NCI-H2029 treated with DMSO at 0.1 percent for 48 hours (cell line): ENCODE data around the gene EHD4.

ENCODE experiments used
- DNase-seq: peaks from one replicate; lab custom pipeline; 2025; lab: John Stamatoyannopoulos, UW

The EHD4 gene

DNA sequence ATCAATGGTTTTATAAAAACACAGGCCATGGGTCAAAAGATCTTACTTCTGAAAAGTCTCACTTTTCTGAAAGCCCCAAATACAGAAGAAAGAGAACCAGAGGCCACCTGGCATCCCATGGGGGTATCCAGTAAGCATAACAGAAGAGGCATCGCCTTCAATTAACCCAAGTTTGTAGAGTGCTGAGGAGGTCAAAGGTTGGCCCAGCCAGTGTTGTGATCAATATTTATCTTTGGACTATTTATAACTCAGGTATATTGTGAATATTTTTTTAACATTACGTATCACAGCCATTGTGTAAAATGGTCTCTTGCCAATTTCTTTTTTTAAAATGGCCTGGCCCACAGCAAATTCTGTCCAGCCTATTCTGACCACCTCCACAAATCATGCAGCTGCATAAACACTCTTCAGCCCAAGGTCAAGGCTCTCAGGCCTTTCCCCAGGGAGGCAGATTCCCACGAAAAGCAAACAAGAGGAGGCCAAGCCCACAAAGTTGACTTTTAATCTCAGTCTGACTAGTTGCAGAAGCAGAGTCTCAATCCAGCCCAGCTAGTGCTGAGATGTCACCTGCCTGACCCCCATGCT is 52.3 kb downstream of the EHD4 start:
- DNase-seq: no peak

DNA sequence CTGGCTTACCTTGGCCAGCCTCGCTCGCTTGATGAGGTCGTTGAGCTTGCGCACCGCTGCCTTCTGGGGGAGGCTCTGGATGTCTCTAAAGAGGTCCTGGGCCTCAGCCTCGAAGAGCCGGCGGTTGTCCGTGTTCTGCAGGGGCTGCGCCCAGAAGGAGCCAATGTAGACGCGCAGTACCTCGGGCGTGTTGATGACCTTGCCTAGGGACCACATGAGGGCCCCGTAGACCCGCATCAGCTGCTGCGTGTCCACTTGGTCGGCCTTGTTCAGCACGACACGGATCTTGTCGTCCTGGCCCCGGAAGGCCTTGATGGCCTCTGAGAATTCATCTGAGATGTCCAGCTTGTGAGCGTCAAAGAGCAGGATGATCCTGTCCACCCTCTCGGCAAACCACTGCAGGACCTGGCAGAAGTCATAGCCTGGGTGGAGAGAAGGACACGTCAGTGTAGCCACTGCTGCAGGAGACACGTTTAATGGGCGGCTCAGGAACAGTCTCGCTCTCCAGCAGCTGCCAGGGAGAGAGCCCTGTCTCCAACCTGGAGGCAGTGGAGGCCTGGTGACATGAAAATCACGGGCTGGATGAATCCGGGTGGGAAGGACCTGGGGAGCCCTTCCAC is 53.0 kb downstream of the EHD4 start:
- no peak for DNase-seq

DNA sequence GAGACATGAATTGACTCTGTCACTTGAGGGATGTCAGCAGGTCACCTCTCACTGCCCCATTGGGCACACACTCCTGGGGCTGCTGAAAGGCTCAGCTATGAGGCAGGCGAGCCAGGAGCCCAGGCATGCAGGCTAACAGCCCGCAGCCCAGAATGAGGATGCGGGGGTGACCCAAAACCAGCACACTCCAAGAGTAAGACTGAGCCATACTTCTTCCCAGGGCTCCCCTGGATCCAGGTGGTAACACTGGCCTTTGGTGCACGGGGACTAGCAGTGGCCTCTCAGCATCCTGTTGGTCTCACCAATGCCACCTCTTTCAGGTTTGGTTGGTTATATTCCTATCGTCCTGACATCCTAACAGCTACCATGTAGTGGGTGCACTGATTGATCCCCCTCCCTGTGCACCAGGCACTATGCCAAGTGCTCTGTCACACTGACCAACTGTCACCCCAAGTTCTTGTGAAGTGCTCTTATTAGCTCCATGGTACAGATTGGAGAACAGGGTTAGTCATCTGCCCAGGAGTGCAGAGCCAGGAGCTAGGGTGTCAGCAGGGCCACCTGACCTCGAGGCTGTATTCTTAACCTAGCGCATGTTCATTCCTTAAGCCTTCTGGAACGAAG is 53.7 kb downstream of the EHD4 start:
- no peak for DNase-seq

DNA sequence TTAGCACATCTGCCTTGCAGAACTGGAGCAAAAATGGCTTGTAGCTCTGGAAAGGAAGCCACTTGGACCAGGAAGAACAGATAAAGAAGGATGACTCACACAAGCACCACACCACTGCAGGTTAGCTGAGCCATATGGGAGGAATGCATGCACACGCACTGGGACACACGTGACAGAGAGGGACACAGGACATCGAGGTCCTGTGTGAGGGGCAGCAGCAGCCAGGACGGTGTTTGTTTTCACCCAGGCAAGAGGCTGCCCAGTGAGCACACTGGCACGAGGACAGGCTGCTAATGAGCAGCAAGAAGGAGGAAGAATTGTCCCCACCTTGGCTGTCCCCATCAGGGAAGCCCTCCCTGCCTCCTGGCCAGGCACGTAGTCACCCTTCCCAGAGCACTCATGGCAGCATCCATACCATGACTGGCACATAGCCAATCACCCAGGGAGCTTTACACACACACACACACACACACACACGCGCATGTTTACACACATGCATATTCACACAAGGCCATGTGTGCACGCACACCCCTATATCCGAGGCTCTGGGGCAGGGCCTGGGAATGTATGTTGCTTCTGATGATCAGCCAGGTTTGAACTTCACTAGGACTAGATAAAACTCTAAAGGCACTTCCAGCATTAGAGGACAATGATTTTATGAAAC is 54.5 kb downstream of the EHD4 start:
- DNase-seq: no peak

DNA sequence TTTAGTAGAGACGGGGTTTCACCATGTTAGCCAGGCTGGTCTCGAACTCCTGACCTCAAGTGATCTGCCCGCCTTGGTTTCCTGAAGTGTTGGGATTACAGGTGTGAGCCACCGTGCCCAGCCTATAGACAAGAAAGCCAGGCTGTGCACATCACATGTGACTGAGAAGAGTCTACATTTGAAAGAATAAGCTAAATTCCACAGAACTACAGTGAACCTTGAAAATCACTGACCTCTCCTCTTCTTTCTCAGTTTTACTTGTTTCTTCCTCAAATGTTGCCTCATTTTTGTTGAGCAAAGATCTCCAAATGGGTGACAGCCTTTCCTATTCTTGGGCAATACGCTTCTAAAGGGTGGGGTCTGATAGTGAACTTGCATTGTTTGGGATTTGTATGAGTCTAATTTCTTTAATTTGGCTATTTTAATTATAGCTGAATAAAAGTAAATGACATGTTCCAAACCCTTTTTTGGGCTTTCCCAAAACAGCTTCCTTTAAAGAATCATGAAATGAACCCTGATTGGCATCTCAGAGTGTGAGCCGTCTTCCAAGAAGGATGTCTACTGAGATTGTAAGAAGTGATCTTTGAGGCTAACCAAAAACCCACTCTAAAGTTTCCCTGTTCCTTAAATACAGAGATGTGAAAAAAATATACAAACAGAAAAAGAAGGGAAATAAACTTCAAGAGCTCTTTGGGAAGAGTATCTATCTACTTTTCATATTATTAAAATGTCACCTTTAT is 56.9 kb downstream of the EHD4 start:
- DNase-seq: no peak

DNA sequence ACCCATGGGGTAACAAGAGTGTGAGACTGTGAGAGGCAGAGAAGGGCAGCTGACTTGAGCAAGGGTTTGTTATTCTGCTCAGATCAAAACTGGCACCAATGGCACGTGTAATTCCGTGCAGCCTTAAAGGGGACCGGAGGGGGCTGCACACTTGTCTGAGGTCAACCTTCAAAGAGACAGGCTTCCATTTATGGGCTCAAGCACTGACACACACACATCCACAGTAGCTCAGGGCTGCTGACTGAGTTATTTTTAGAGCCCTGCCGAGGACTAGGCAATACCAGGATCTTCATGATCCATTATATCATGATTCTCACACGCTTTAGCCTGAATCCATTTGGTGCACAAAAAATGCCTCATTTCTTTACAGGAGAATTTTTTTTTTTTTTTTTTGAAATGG is 57.9 kb downstream of the EHD4 start:
- DNase-seq: no peak

DNA sequence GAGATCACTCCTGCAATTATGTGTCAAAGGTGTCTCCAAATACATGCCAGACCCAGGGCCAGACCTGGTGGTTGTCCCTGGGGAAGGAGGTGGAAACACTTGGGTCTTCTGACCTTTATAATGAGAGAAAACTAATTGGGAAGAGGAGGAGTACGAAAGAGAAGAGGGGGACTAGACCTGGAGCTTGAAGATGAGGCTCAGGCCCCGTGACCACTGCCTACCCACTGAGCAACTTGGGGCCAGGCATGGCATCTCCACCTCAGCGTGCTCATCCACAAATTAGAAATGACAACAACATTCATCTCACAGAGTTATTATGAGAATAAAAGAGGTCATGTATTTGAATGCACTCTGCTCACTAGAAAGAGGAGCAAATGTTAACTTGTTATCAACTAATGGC is 59.1 kb downstream of the EHD4 start:
- no peak for DNase-seq

DNA sequence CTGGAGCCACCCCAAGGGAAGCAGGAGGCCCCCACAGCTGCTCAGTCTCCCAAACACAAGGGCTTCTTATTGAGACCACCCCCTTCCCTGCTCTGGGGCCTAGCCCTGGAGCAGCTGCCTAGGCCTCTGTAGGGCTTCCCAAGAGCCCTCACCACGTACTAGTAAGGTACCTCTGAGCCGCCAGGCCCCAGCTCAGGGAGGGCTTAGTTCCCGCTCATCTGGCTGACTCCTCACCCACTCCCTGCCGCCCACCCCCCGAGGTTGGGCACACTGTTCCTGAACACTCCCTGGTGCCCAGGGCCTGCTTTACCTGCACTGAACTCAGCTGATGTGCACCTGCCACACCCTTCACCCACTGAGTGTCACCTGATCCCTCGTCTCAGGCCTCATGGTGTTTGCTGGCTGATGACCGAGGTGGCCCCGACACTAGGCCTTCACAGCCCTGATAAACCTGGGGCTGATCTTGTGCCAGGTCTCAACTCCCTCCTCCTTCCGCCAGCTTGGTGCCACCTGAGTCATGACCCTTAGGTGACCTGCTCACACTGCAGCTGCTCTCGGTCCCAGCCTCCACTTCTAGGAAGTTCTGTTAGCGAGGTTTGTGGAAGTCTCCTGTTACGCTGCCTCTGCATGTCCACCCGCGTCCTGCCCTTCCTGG is 60.5 kb downstream of the EHD4 start:
- no peak for DNase-seq

DNA sequence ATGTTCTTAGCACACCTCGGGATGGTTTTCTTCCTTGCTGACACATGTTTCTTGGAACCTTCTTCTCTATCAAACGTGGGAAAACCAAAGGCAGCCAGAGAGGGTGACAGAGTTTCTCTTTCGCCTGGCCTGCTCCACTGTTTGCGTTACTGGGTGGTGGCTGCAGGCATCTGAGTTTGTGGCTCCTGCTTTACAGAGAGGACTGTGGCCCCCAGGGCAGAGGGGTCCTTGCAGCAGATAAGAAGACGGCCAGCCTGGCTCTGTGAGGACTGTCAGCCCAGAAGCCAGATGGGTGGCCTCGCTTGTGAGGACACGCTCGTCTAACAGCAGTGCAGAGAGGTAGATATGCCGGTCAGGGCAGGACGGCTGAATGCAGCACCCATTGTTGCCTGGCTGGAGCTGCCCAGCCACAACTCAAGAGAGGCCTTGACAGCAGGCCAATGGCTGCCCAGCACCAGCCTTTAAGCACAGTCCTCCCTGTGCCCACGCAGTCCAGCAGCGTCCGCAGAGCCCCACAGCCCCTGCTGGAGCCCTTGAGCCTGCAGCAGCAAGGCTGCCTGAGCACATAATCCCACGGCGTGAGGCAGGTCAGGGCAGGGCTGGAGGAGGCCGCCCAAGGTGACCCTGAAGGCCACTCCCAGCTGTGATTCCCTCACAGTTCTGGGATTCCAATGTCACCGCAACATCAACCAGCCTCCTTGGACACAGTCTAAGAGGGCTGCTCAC is 63.5 kb downstream of the EHD4 start:
- DNase-seq: no peak

DNA sequence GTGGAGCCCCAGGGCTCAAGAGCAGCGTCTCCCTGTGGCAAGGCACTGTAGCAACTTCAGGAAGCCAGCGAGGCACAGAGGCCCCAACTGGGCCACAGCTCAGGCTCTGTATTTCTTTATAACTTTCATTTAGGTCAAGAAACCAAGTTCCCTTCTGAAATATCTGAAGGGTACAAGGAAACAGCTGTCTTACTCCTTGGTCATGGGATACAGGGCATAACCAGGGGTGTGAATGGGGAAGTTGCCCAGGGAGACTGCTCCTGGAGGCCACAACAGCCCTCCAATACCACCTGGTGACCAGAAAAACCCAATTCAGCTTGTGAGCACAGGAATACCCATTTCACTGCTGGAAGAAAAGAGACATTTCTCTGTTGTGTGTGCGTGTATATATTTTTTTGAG is 65.2 kb downstream of the EHD4 start:
- no peak for DNase-seq

DNA sequence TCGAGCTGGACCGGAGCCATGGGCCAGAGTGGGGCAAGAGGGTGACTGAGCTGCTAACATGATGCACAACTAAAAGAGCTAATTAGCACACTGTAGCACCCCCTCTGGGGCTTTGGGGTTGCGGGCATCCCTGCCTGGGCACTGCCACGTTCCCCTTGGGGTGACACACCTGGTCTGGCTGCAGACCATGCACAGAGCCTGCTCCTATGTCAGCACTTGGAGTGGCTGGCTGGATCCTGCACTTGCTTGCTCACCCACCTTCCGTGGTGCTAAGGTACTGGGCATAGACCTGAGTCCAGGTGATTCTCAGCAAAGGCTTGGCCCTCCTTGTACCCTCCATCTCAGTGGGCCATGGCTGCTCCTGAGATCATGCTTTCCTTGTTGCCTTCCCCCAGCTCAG is 65.7 kb downstream of the EHD4 start:
- DNase-seq: no peak

DNA sequence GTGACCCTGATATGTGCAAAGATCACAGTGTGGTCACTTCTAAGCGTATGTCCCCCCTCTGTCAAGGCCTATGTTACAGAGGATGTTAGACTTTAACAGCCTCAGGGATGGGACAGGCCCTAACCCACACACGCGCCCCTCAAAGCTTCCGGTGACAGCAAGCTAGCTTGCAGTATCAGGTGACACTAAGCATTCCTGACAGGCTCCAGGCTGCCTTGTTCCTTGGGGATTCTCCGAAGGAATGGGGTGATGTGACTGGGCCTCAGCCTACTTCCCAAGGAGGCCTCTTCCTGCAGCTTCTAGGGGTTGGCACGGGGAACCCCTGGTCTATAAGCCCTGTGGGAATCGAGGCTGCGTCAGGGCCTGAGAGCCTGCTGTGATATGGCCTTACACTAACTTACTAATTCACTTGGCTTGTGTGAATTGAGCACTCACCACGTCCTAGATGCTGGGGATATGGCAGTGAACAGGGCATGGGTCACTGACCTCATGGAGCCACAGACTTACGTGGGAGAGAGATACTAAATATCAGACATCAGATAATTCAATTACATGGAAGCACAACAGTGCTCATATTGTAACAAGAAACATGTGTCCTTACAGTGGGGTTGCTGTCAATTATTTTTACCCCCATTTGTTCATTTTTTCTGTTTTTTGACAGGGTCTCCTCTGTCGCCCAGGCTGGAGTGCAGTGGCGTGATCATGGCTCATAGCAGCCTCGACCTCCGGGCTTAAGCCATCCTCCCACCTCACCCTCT is 67.1 kb downstream of the EHD4 start:
- DNase-seq: no peak

DNA sequence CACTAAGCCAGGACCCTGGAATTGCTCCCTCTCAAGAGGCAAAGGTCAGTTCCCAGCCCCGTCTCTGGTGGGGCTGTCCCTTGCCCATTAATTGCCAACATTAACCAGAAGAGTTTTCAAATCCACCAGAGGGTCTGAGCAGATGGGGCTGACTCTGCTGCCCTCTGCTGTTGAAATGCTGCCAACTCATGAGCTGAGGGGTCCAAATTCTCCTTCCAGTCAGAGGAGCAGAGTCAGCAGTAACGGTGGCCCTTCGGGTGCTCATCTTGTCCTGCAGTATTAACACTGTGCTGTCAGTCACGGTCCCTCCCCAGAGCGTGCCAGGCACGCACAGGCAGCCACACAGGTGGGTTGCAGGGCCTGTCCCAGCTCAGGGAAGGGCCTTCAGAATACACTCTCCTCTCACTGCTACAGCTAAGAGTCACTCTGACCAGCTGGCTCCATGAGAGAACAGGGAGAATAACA is 67.8 kb downstream of the EHD4 start:
- no peak for DNase-seq

DNA sequence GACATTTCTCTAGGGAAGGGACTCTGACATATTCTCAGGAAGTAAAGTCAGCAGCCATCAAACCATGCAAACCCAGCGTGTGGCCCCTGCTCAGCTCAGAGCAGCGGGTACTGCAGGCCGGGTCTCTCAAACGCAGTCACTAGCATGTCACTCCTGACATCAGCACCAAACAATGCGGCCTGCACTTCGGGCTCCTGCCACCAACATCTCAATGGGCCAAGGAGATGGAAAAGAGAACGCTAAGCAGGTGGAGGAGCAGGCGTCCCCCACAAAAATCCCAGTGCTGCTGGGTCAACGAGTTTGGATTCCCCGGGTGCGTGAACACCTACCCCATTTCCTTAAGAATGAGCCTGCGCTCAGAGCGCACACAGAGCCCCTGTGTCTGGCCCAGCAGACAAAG is 68.6 kb downstream of the EHD4 start:
- DNase-seq: no peak

DNA sequence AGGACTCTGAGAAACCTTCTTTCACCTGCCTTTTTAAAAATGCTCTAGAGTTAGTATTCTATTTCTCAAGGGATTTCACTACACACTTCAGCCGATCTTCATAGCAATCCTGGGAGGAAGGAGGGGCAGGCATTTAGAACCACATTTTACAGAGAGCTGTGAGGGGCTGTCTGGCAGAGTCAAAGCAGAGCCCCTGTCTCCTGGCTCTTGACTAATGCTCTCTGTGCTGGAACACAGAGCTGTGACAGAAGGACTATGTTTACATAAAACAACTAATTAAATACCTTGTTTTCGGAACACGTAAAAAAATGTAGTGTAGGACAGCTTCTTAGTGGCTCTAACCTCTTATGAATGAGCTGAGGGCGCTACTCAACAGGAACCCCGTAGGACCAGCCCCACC is 70.9 kb downstream of the EHD4 start:
- no peak for DNase-seq

DNA sequence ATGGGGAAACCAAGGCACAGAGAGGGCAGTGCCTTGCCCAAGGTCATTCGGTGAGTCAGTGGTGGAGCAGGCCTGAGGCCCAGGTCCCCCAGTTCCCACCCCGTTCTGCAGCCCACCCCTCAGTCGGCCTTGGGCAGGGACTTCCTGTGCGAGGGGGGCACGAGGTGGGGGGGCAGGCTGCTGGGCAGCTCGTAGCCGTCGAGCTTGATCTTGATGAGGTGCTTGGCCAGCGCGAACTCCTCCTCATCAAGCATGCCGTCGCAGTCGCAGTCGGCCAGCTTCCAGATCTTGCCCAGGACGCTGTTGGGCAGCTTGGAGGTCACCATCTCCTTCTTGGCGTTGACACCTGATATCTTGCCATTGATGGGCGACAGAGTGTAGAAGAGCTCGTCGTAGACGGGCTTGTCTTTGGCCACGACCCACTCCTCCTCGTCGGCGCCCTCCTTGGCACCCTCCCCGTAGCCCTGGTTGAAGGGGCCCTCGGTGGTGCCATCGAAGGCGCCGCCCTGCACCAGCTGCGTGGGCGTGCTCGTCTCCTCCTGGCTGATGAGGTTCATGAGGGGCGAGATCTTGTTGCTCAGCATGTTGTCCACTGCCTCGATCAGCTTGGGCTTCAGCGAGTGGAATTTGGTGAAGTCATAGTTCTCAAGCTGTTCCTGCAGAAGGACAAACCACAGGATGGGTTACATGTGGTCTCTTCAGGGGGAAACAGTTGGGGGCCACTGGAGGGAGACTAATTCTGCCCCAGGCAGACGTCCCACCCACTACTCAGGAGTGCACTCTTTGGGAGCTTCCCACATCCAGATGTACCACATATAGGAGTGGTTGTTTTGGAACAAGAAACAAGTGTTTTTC is 71.6 kb downstream of the EHD4 start:
- DNase-seq: no peak

DNA sequence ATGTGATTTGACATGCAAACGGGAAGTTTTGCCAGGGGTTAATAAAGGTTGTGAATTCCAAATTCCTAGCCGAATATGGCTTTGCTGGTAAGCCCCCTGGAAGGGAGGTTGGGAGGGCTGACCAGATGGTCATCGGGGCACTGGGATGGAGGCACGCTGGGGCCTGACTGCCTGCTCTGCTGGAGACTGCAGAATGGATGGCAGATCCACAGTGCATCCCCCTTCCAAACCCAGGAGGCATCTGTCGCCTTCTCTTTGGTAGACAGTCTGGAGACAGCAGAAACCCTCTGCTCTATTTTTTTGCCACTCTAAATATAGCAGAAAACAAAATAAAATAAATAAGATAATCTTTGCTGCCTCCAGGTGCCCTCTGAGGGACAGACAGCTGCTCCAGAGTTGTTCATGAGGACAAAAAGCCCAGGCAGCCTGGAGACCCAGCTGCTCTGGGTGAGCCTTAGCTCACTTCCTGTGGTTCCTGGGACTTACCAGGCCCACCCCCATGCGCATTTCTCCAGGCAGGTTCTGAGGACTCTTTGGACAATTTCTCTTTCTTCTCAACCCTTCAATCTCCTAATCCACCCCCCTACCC is 72.4 kb downstream of the EHD4 start:
- DNase-seq: no peak

DNA sequence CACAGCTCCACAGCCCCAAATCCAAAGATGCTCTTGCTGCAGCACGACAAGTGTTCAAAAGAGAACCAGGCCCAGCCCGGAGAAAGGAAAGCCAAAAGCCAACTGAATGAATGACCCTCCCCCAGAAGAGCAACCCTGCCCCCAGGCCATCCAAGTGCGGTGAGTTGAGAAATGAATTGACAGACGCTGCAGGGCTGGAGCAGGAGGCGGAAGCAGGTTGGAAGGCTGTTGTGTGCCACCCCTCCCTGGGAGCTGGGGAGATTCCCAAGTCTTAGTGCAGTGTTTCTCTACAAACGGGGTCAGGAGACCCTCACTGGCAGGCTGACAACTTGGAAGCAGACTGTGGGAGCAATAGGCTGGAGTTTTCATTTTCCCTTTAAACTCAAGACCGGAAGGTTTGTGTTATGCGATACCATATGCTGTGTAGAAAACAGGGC is 75.0 kb downstream of the EHD4 start:
- DNase-seq: no peak

DNA sequence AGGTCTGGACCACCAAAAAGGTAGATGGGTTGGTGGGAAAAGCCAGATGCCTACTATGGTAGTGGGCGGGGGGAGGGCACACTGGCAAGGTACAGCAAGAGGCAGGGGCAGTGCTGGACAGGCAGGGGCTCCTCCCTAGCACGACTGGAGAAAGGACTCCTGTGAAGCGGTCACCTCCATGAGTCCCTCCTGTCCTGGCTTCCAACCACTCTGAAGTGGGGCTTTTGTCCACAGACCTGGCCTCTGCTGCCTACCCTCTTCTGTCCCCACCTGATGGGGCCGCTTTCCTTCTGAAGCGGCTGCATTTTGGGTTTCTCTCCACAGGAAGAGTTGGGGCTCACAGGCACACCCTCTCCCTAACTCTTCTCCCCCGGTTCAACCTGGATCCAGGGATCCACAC is 75.8 kb downstream of the EHD4 start:
- DNase-seq: no peak
